Glutamatergic neuron (in vitro differentiated cells): ENCODE data around the gene CNOT11. TPM values are rescaled to one million over a fixed set of nuclear protein-coding genes. Genes with fewer than 3 reads are reported as not detected.

Experiments used
- DNase-seq: peaks from one replicate; pipeline ENCODE4 v3.0.0; 2022
- H3K27ac Mint-ChIP-seq: one replicate; pipeline ENCODE4 v1.8.0; 2020; ENCODE audit warnings: mild to moderate bottlenecking, mixed read lengths, inconsistent platforms; ENCODE audit not compliant: unreplicated experiment
- H3K27me3 Mint-ChIP-seq: one replicate; pipeline ENCODE4 v1.8.0; 2020; ENCODE audit warnings: mild to moderate bottlenecking, moderate library complexity, mixed read lengths, inconsistent platforms; ENCODE audit not compliant: unreplicated experiment
- H3K36me3 Mint-ChIP-seq: one replicate; pipeline ENCODE4 v1.8.0; 2020; ENCODE audit warnings: mild to moderate bottlenecking, mixed read lengths, inconsistent platforms; ENCODE audit not compliant: unreplicated experiment
- H3K4me1 Mint-ChIP-seq: one replicate; pipeline ENCODE4 v1.8.0; 2020; ENCODE audit warnings: mild to moderate bottlenecking, low read depth, mixed read lengths, inconsistent platforms; ENCODE audit not compliant: unreplicated experiment
- H3K4me3 Mint-ChIP-seq: one replicate; pipeline ENCODE4 v1.8.0; 2020; ENCODE audit warnings: mild to moderate bottlenecking, mixed read lengths, inconsistent platforms; ENCODE audit not compliant: unreplicated experiment
- H3K9me3 Mint-ChIP-seq: one replicate; pipeline ENCODE4 v1.8.0; 2020; ENCODE audit warnings: mild to moderate bottlenecking, moderate library complexity, mixed read lengths, inconsistent platforms; ENCODE audit not compliant: unreplicated experiment
- total RNA-seq: library from RNA; stranded (reverse); fragmentation: NEBNext Ultra II Directional; extraction: Animal tissue kit (Norgen Biotek cat#: 25700); gene quantifications from one replicate; pipeline ENCODE4 v1.2.1, GENCODE V29; 2021; ENCODE audit not compliant: unreplicated experiment
- TF ChIP-seq, protein P1 (sequence below): fragments of 200-600 bp; sonication (generic); IDR thresholded peaks from one replicate; pipeline ENCODE4 v1.5.0; 2021; ENCODE audit not compliant: partially characterized antibody, unreplicated experiment

The CNOT11 gene
- total RNA-seq, 1 donor from 2014 or later, result 35.6 TPM

- Mint-ChIP-seq H3K27ac (no peak overlapping the region), H3K9me3 (no peaks in the 10 kb centered on the region), H3K4me3 (no peak overlapping the region), H3K36me3 (no peaks in the 10 kb centered on the region), H3K4me1 (no peaks in the 10 kb centered on the region), H3K27me3 (no peaks in the 10 kb centered on the region)
- no peak for DNase-seq
- TF ChIP-seq, protein P1, sequence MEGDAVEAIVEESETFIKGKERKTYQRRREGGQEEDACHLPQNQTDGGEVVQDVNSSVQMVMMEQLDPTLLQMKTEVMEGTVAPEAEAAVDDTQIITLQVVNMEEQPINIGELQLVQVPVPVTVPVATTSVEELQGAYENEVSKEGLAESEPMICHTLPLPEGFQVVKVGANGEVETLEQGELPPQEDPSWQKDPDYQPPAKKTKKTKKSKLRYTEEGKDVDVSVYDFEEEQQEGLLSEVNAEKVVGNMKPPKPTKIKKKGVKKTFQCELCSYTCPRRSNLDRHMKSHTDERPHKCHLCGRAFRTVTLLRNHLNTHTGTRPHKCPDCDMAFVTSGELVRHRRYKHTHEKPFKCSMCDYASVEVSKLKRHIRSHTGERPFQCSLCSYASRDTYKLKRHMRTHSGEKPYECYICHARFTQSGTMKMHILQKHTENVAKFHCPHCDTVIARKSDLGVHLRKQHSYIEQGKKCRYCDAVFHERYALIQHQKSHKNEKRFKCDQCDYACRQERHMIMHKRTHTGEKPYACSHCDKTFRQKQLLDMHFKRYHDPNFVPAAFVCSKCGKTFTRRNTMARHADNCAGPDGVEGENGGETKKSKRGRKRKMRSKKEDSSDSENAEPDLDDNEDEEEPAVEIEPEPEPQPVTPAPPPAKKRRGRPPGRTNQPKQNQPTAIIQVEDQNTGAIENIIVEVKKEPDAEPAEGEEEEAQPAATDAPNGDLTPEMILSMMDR, result no peak
Measured at GRCh38 chr2:101264360-101264939, 11.8 kb downstream of the CNOT11 start.

DNA sequence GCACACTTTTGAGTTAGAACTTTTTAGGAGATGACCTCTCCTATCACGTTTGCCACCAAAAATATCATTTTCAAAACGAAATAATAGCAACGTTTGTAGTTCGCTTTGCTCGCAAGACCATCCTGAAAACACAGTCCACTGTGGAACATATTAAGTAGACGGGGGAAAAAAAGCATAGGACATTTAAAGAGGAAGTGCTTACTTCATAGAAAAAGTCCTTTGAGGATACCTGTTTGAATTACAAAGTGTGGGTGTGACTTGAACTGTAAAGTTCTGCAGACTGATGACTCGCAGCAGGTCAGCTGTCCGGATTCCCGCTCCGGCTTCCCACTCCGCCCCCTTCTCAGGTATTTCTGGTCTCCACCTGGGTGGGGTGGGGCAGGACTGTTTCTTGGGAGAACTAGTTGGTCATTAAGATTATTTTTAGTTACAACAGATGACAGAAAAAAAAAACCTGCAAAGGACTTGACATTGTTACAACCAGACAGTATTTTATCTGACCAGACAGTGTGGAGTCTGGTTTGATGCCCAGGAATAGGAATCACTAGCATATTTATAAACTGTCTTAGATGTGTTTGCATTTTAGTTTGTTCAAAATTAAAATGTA lies 13.3 kb downstream of the CNOT11 start:
- TF ChIP-seq, protein P1, result no peak
- Mint-ChIP-seq H3K4me1 (no peaks in the 10 kb centered on the region), H3K27me3 (no peaks in the 10 kb centered on the region), H3K36me3 (no peaks in the 10 kb centered on the region), H3K27ac (no peak overlapping the region), H3K4me3 (no peak overlapping the region), H3K9me3 (no peaks in the 10 kb centered on the region)
- no peak for DNase-seq

DNA sequence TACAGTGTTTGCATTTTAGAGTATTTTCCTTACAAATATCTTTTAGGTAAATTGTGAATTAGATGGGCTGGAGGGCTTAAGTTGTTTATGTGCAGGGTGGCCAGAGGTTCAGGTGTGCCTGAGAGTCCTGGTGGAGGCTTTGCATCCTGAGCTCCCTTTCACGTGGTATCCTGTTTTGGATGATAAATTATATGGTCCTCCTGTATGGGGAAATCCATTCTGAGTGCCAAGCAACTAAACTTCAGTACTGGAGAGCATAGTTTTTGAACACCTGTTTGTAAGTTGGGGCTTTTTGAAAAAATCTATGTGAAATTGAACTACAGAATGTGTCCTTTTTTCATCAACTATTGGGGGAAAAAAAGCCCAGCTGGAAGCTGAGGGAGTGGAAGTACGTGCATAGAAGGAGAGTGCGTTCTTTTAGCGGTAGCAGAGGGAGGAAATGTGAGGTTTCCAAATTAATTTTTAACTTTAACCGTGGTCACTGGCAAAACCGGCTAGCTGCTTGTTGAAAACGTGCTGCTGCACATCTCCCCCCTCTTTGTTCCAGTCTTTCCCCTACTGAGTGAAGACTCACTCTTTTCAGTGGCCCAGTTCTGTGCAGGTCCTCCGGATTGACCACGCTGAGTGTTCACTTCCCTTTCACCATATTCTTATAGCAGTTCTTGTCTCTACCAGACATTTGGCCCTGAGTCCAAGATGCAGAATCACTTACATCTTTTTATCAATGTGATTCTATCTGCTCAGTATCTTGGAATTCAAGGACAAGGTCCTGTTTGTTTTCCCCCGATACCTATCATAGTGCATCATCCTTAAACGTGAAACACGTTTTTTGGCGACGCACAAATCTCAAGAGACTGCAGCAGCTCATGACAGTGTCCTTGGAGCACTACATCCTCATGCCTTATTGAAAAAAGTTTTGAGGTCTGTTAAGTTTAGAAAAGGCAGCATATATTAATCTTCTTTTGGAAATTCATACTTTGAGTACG lies 15.3 kb downstream of the CNOT11 start:
- H3K36me3 Mint-ChIP-seq, result no peaks in the 10 kb centered on the region
- H3K27me3 Mint-ChIP-seq, result no peaks in the 10 kb centered on the region
- no peaks in the 10 kb centered on the region for H3K4me1 Mint-ChIP-seq
- H3K27ac Mint-ChIP-seq, result no peak overlapping the region
- no peak overlapping the region for H3K4me3 Mint-ChIP-seq
- DNase-seq, result no peak
- no peaks in the 10 kb centered on the region for H3K9me3 Mint-ChIP-seq
- TF ChIP-seq, protein P1, result no peak

- no peak for DNase-seq
- Mint-ChIP-seq H3K36me3 (no peaks in the 10 kb centered on the region), H3K4me3 (no peak overlapping the region), H3K9me3 (no peaks in the 10 kb centered on the region), H3K27ac (no peak overlapping the region), H3K4me1 (no peaks in the 10 kb centered on the region), H3K27me3 (peaks cover 2% of the 10 kb centered on the region)
- TF ChIP-seq, protein P1, result no peak
Measured at GRCh38 chr2:101270700-101271259, 18.1 kb downstream of the CNOT11 start.
